ENCODE results near the gene TAAR9. TPM values are rescaled to one million over a fixed set of nuclear protein-coding genes. Genes with fewer than 3 reads are reported as not detected.

Gene TAAR9
- total RNA-seq, 4 donors from 2014 or later: not detected

- H3K4me1 ChIP-seq: peaks cover 0 to 44% (median 11%) of the 10 kb centered on the region in 4 donors
- no peaks in the 10 kb centered on the region for H3K9me3 ChIP-seq
- 84 to 90% methylated on average over 3 of the region's 3 CpGs for WGBS, 2 donors
- H3K36me3 ChIP-seq: peaks cover 0 to 50% (median 8%) of the 10 kb centered on the region in 3 donors
- DNase-seq (ENCODE audit: low spot score in 2 of 2): no peak
- no peak overlapping the region for H3K4me3 ChIP-seq
- H3K27me3 ChIP-seq: no peaks in the 10 kb centered on the region
- TF ChIP-seq CTCF (IDR thresholded peaks at IDR 0.05): no peak
- no peak for TF ChIP-seq POLR2A (IDR thresholded peaks at IDR 0.05)
- no peak overlapping the region for H3K27ac ChIP-seq
These were observed 39.4 kb upstream of the TAAR9 start for GRCh38 chr6:132498638-132499037.

- H3K9me3 ChIP-seq: no peaks in the 10 kb centered on the region
- 57 to 59% methylated on average over 4 of the region's 4 CpGs for WGBS, 2 donors
- H3K4me1 ChIP-seq: peaks cover 0 to 54% (median 20%) of the 10 kb centered on the region in 4 donors
- TF ChIP-seq POLR2A (IDR thresholded peaks at IDR 0.05): no peak
- TF ChIP-seq CTCF (IDR thresholded peaks at IDR 0.05): no peak
- no peak for TF ChIP-seq EP300 (IDR thresholded peaks at IDR 0.05)
- DNase-seq (ENCODE audit: low spot score in 2 of 2): no peak
- H3K36me3 ChIP-seq: peaks cover 1 to 41% (median 8%) of the 10 kb centered on the region in 3 donors
- no peak overlapping the region for H3K27ac ChIP-seq
- H3K27me3 ChIP-seq: no peaks in the 10 kb centered on the region
- H3K4me3 ChIP-seq: no peak overlapping the region
These were observed 38.3 kb upstream of the TAAR9 start for GRCh38 chr6:132499757-132500156.

GRCh38 chr6:132504757-132505156, 33.3 kb upstream of the TAAR9 start:
- DNase-seq (ENCODE audit: low spot score in 2 of 2): no peak
- Histone ChIP-seq H3K36me3 (peaks cover 4 to 32% (median 8%) of the 10 kb centered on the region in 3 donors), H3K4me1 (peaks cover 0 to 59% (median 25%) of the 10 kb centered on the region in 4 donors), H3K27me3 (no peaks in the 10 kb centered on the region), H3K9me3 (no peaks in the 10 kb centered on the region), H3K4me3 (no peak overlapping the region), H3K27ac (no peak overlapping the region)
- 74 to 77% methylated on average over 5 of the region's 5 CpGs for WGBS, 2 donors
- no peak for TF ChIP-seq CTCF (IDR thresholded peaks at IDR 0.05)
- no peak for TF ChIP-seq EP300 (IDR thresholded peaks at IDR 0.05)
- no peak for TF ChIP-seq POLR2A (IDR thresholded peaks at IDR 0.05)

- Histone ChIP-seq H3K4me1 (peaks cover 0 to 59% (median 24%) of the 10 kb centered on the region in 4 donors), H3K27ac (no peak overlapping the region), H3K4me3 (no peak overlapping the region), H3K27me3 (no peaks in the 10 kb centered on the region), H3K9me3 (no peaks in the 10 kb centered on the region), H3K36me3 (peaks cover 4 to 32% (median 8%) of the 10 kb centered on the region in 3 donors)
- no peak for TF ChIP-seq CTCF (IDR thresholded peaks at IDR 0.05)
- TF ChIP-seq POLR2A (IDR thresholded peaks at IDR 0.05): no peak
- TF ChIP-seq EP300 (IDR thresholded peaks at IDR 0.05): no peak
- WGBS, 2 donors: 95 to 100% methylated on average over 1 of the region's 1 CpG
- no peak for DNase-seq (ENCODE audit: low spot score in 2 of 2)
These were observed 32.9 kb upstream of the TAAR9 start for GRCh38 chr6:132505158-132505557.

GRCh38 chr6:132506461-132506860, 31.6 kb upstream of the TAAR9 start:
- DNase-seq (ENCODE audit: low spot score in 2 of 2): no peak
- Histone ChIP-seq H3K27ac (no peak overlapping the region), H3K36me3 (peaks cover 4 to 23% (median 6%) of the 10 kb centered on the region in 3 donors), H3K4me1 (peaks cover 0 to 63% (median 30%) of the 10 kb centered on the region in 4 donors), H3K9me3 (no peaks in the 10 kb centered on the region), H3K27me3 (no peaks in the 10 kb centered on the region), H3K4me3 (no peak overlapping the region)
- TF ChIP-seq CTCF (IDR thresholded peaks at IDR 0.05): no peak
- 42 to 67% methylated on average over 2 of the region's 2 CpGs for WGBS, 2 donors
